HUES48 (cell line): ENCODE results near the gene CYP2A6.
A peak's percentile ranks its signal among the peaks of the same experiment; 100 is the strongest.

Source experiments
- H3K27ac ChIP-seq: one replicate; pipeline ENCODE4 v1.7.0; 2013; ENCODE audit warnings: low read depth, low read length, inconsistent platforms
- H3K27me3 ChIP-seq: 2 replicates; pipeline ENCODE4 v1.6.1; 2013; ENCODE audit warnings: mild to moderate bottlenecking, low read length; ENCODE audit not compliant: control insufficient read depth, insufficient read depth
- H3K36me3 ChIP-seq: 2 replicates; pipeline ENCODE4 v1.6.1; 2013; ENCODE audit warnings: low read length; ENCODE audit not compliant: control insufficient read depth, insufficient read depth
- H3K4me1 ChIP-seq: 2 replicates; pipeline ENCODE4 v1.6.1; 2013; ENCODE audit warnings: mild to moderate bottlenecking, low read length; ENCODE audit not compliant: control insufficient read depth, insufficient read depth
- H3K4me3 ChIP-seq: 2 replicates; pipeline ENCODE4 v1.5.1; 2013; ENCODE audit warnings: mild to moderate bottlenecking, low read depth, low read length
- H3K9ac ChIP-seq: 2 replicates; pipeline ENCODE4 v1.6.1; 2013; ENCODE audit warnings: mild to moderate bottlenecking, low read depth, low read length, moderate library complexity
- H3K9me3 ChIP-seq: 2 replicates; pipeline ENCODE4 v1.6.1; 2013; ENCODE audit warnings: low read length; ENCODE audit not compliant: control insufficient read depth, insufficient read depth

Gene CYP2A6

GRCh38 chr19:40798683-40799557 is 51.3 kb downstream of the CYP2A6 start, which contains the start of gene EGLN2:
Gene EGLN2, plus strand, starts transcription at chr19:40799191. Its CDS starts 1,382 bp downstream, at chr19:40800573.
- H3K36me3 ChIP-seq = peaks cover 36% of the 10 kb centered on the region
- peaks cover 24% of the 10 kb centered on the region for H3K4me1 ChIP-seq
- H3K4me3 ChIP-seq = peak within 1 kb of the TSS; percentile 97
- H3K27ac ChIP-seq = peak within 1 kb of the TSS; percentile 94
- H3K9ac ChIP-seq = peak within 1 kb of the TSS; percentile 92
- no peaks in the 10 kb centered on the region for H3K27me3 ChIP-seq
- H3K9me3 ChIP-seq = no peaks in the 10 kb centered on the region

- H3K27me3 ChIP-seq = no peaks in the 10 kb centered on the region
- peaks cover 16% of the 10 kb centered on the region for H3K4me1 ChIP-seq
- H3K36me3 ChIP-seq = peaks cover 28% of the 10 kb centered on the region
- peak overlapping the region; percentile 82 for H3K9ac ChIP-seq
- peak overlapping the region; percentile 72 for H3K4me3 ChIP-seq
- H3K9me3 ChIP-seq = no peaks in the 10 kb centered on the region
- H3K27ac ChIP-seq = peak overlapping the region; percentile 94
These were observed 52.1 kb downstream of the CYP2A6 start for GRCh38 chr19:40797963-40798682.

GRCh38 chr19:40797166-40797962 is 52.9 kb downstream of the CYP2A6 start:
- H3K4me3 ChIP-seq = no peak overlapping the region
- H3K36me3 ChIP-seq = peaks cover 21% of the 10 kb centered on the region
- H3K9me3 ChIP-seq = no peaks in the 10 kb centered on the region
- no peak overlapping the region for H3K9ac ChIP-seq
- H3K27me3 ChIP-seq = no peaks in the 10 kb centered on the region
- peak overlapping the region; percentile 94 for H3K27ac ChIP-seq
- H3K4me1 ChIP-seq = peaks cover 10% of the 10 kb centered on the region
